Esophagus mucosa (tissue), 1 donor: ENCODE measurements around the gene NPIPA1. TPM values are rescaled to one million over a fixed set of nuclear protein-coding genes. Genes with fewer than 3 reads are reported as not detected.
A peak's percentile ranks its signal among the peaks of the same experiment; 100 is the strongest.
"Not testable (repeated sequence)": the region's sequence is repeated elsewhere in the genome, so short reads cannot be mapped to it uniquely, and the experiment has no call there.

ENCODE experiments used
- ATAC-seq: fragments of 200-7000 bp; cut with Tn5 transposase; one replicate; pipeline ENCODE4 v1.9.1; 2020
- total RNA-seq: library from RNA; stranded (reverse); gene quantifications from one replicate; pipeline ENCODE4 v1.2.4, GENCODE V29; 2023
- donor health status: DM: yes; HTN: yes; CAD: no.

The NPIPA1 gene
- total RNA-seq, 1 donor from 2014 or later = 29.5 TPM

- not testable (repeated sequence) for ATAC-seq
Measured at GRCh38 chr16:14930971-14931370, 6.3 kb upstream of the NPIPA1 start.

DNA sequence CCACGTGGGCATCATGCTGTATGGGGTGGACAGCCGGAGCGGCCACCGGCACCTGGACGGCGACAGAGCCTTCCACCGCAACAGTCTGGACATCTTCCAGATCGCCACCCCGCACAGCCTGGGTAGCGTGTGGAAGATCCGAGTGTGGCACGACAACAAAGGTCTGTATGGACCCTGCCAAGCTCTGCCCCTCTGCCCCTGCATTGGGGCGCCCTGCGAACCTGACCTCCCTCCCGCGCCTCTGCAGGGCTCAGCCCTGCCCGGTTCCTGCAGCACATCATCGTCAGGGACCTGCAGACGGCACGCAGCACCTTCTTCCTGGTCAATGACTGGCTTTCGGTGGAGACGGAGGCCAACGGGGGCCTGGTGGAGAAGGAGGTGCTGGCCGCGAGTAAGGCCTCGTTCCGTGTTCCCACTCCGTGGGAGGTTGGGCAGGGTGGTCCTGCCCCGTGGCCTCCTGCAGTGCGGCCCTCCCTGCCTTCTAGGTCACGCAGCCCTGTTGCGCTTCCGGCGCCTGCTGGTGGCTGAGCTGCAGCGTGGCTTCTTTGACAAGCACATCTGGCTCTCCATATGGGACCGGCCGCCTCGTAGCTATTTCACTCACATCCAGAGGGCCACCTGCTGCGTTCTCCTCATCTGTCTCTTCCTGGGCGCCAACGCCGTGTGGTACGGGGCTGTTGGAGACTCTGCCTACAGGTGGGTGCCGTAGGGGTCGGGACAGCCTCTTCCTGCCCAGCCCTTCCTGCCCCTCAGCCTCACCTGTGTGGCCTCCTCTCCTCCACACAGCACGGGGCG is 4.5 kb upstream of the NPIPA1 start:
- not testable (repeated sequence) for ATAC-seq

- ATAC-seq = not testable (repeated sequence)
Measured at GRCh38 chr16:14937994-14938393, 751 bp downstream of the NPIPA1 start.

- not testable (repeated sequence) for ATAC-seq
Measured at GRCh38 chr16:14942686-14943085, 5.4 kb downstream of the NPIPA1 start.

GRCh38 chr16:14955546-14956231 is 18.4 kb downstream of the NPIPA1 start:
- peak; percentile 26 for ATAC-seq

- peak; percentile 32 for ATAC-seq
Measured at GRCh38 chr16:14957576-14958322, 20.5 kb downstream of the NPIPA1 start.

DNA sequence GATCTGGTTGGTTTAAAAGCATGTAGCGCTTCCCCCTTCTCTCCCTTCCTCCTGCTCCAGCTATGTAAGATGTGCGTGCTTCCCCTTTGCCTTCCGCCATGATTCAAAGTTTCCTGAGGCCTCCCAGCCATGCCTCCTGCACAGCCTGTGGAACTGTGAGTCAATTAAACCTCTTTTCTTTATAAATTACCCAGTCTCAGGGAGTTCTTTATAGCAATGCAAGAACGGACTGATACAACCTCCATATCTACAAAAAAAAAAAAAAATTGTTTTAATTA is 21.0 kb downstream of the NPIPA1 start:
- no peak for ATAC-seq

DNA sequence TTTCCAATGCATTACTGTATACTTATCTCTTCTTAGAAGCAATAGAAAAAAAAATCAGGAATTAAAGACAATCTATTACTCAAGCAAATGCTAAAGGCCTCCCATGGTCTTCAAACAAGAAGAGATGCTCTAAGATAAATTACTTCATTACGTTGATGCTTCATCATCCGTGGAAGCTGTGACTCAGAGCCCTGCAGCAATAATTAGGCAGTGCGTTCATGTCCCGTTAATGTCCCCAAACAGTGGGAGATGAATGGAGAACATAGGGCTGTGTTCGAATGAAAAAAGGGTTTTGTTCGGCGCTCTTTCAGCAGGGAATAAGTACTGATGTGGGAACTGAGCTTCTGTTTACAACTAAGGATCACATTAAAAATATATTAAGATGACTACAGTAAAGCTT is 21.7 kb downstream of the NPIPA1 start:
- ATAC-seq = no peak

DNA sequence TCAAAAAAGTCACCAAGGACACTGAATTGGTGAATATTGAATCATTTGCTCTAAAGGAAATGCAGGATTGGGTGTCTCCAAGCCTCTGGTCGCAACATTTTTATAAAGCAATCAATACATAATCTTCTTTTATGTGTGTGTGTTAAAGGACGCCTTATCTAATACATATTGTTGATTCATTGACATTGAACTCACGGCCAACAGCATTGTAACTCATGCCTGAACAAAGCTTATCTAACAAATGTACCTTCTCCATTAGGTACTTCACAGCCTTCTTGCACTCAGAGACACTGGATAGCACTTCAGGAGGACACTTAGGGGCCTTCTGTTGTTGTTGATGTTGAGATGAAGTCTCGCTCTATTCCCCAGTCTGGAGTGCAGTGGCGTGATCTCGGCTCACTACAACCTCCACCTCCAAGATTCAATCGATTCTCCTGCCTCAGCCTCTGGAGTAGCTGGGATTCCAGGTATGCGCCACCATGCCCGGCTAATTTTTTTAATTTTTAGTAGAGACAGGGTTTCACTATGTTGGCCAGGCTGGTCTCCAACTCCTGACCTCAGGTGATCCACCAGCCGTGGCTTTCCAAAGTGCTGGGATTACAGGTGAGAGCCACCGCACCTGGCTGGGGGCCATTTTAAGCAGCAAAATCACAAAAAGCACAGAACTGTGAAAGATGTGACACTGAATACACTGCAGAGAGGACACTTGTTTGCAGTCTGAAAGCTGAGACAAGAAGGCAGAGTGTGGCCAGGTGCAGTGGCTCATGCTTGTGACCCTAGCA is 24.4 kb downstream of the NPIPA1 start:
- no peak for ATAC-seq

DNA sequence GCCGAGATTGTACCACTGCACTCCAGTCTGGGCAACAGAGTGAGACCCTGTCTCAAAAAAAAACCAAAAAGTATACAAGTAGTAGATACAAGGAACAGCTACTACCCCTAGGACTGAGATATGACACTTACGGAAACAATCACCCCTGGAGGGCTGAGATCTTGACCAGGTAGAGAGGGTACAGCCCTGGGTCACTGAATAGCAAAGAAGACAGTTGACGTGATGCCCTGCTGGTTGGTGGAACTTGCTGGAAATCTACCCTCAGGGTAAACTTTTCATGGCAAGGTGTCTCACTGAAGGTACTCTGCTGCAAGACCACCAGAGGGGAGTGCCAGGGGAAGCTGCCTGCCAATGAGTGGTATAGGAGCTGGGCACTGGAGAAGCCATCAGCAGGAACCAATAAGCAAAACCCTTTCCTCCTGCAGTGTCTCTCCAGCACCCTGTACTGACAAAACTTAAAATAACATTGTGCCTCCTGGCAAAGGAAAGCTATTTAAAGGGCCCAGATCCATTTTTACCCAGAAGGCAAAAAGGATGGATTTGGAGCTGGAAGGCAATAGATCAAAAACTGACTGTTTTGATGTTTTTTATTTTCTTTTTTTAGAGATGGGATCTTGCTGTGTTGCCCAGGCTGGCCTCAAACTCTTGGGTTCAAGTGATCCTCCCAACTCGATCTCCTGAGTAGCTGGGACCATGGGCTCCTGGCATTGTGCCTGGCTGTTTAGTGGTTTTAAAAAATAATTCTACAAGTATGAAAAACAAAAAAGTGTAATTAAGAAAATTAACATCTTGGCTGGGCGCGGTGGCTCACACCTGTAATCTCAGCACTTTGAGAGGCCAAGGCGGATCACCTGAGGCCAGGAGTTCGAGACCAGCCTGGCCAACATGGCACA is 26.3 kb downstream of the NPIPA1 start:
- ATAC-seq = peak; percentile 16

DNA sequence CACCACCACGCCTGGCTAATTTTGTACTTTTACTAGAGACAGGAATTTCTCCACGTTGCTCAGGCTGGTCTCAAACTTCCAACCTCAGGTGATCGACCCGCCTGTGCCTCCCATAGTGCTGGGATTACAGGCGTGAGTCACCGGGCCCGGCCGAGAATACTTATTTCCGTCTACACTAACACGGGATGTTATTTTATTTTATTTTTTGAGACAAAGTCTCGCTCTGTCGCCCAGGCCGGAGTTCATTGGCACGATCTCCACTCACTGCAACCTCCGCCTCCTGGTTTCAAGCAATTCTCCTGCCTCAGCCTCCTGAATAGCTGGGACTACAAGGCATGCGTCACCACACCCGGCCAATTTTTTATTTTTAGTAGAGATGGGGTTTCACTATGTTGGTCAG is 28.1 kb downstream of the NPIPA1 start:
- no peak for ATAC-seq

DNA sequence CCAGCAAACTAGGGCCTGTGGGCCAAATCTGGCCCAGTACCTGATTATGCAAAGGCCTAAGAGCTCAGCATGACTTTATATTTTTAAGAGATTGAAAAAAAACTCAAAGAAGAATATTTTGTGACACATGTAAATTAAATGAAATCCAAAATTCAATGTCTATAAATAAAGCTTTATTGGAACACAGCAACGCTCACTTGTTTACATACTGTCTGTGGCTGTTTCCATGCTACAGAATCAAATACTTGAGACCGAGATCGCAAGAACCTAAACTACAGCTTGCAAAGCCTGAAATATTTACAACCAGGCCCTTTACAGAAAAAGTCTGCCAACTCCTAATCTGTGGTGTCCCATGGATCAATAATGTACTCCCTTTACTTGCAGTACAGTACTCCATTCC is 32.6 kb downstream of the NPIPA1 start:
- ATAC-seq = not testable (repeated sequence)

DNA sequence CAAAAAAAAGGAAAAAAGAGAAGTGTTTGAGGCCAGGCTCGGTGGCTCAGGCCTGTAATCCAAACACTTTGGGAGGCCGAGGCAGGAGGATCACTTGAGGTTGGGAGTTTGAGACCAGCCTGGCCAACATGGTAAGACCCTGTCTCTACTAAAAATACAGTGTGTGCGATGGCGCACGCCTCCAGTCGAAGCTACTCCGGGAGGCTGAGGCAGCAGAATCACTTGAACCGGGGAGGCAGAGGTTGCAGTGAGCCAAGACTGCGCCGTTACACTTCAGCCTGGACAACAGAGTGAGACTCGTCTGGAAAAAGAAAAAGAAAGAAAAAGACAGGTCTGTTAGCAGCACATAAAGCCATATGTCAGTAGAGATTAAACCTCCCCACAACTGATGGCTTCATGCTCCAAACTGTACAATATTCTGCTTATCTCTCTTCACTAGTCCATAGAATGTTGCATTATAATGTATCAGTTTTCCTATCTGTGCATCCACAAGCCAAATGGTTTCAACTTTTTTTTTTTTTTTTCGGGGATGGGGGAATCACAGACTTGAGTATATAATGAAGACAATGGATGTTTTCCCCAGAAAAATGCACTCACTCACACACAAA is 34.5 kb downstream of the NPIPA1 start:
- ATAC-seq = not testable (repeated sequence)

- not testable (repeated sequence) for ATAC-seq
Measured at GRCh38 chr16:14973785-14974322, 36.6 kb downstream of the NPIPA1 start.

- not testable (repeated sequence) for ATAC-seq
Measured at GRCh38 chr16:14974331-14974655, 37.0 kb downstream of the NPIPA1 start.

DNA sequence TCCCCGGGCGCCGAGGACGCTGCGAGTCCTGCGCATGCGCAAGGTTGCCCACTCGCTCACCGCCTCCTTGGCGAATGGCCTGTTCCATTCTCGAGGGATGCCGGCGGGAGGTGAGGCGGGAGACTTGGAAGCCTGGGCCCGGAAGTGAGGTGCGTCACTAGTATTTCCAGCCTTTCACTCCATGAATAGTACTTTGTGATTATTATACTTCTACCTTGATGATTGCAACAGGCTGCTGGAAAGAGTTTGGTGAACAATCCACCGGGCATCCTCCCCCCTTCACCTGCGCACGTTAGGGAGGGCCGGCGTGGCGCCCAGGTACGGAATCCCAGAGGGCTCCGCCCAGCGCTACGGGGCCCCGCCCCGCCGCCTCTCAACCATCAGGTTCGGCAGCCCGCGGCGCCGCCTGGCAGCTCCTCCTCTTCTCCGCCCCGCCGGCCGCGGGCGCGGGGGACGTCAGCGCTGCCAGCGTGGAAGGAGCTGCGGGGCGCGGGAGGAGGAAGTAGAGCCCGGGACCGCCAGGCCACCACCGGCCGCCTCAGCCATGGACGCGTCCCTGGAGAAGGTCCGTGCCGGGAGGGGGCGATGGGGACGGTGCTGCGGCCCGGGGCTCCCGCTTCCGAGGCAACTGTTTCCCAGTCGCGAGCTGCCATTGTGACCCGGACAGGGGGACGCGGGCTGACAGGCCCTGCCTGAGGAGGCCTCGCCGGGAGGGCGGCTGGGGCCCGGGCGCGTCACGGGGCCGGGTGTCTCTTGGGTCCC is 37.6 kb downstream of the NPIPA1 start, which contains the start of gene PDXDC1:
TSS of gene PDXDC1 (plus strand) at position 371 of the 762 bp plus-strand sequence. CDS start at position 545, 174 bp downstream.
- peak; percentile 97 for ATAC-seq

- peak; percentile 54 for ATAC-seq
Measured at GRCh38 chr16:14975418-14976194, 38.4 kb downstream of the NPIPA1 start.

- not testable (repeated sequence) for ATAC-seq
Measured at GRCh38 chr16:14976971-14977736, 39.9 kb downstream of the NPIPA1 start.
